Left lobe of liver (tissue), 2 donors: ENCODE results near the gene SH3RF3. TPM values are rescaled to one million over a fixed set of nuclear protein-coding genes. Genes with fewer than 3 reads are reported as not detected.

Source experiments
- ATAC-seq: fragments of 200-7000 bp; cut with Tn5 transposase; one replicate; pipeline ENCODE4 v1.9.1; 2020; ENCODE audit warnings: mild to moderate bottlenecking, moderate library complexity
- DNase-seq: peaks from one replicate; pipeline ENCODE4 v3.0.0-alpha.2; 2020; ENCODE audit warnings: low spot score
- total RNA-seq: library from RNA; stranded (reverse); gene quantifications from one replicate; pipeline ENCODE4 v1.2.1, GENCODE V29; 2021
- donor health status: DM: no; HTN: no; CAD: no; lungs with moderate emphysema.
- donor health status: DM: no; HTN: yes; CAD: no.

Gene SH3RF3
- total RNA-seq, 1 donor from 2014 or later = 1.1 TPM

- no peak for DNase-seq
- ATAC-seq = no peak
Observed at GRCh38 chr2:109455731-109456691, 327.0 kb downstream of the SH3RF3 start.

DNA sequence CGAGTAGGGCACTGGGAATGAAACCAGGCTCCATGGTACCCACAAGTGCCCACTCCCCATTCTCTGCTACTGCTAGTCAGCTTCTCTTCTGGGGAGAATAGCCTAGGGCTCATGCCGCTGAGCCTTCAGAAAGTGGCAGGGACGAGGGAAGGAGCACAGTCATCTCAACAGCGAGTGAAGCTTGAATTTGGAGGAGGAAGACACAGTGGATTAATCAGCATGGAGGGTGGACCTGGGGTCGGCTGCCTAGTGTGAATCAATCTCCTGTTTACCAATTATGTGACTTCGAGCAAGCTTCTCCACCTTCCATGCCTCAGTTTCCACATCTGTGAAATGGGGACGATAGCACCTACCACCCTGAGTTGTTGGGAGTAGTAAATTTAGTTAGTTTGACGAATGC, 327.8 kb downstream of the SH3RF3 start:
- ATAC-seq (no peak), DNase-seq (no peak)

GRCh38 chr2:109457366-109457765, 328.4 kb downstream of the SH3RF3 start:
- no peak for ATAC-seq

DNA sequence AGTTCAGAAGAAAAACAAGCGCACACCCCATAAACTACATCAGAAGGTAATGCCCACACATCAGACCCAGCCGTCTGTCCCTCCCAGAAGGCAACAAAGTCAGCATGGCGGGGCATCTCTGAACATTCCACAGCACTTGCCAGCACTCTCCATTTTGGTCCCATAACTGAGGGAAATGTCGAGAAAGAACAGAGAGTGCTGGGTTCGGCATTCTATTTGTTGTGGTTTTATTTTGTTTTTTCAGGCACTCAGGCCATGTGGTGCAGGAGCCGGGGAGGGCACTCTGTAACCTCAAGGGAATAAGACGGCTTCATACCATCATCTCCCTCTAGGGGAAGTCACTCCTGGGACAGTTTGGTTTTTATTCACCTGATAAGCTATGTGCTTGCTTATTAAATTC, 328.8 kb downstream of the SH3RF3 start:
- DNase-seq (no peak), ATAC-seq (no peak)

More at GRCh38 chr2:109457366-109457765, 328.4 kb downstream of the SH3RF3 start:
- DNase-seq = no peak

GRCh38 chr2:109458512-109458911, 329.5 kb downstream of the SH3RF3 start:
- ATAC-seq = no peak
- no peak for DNase-seq

DNA sequence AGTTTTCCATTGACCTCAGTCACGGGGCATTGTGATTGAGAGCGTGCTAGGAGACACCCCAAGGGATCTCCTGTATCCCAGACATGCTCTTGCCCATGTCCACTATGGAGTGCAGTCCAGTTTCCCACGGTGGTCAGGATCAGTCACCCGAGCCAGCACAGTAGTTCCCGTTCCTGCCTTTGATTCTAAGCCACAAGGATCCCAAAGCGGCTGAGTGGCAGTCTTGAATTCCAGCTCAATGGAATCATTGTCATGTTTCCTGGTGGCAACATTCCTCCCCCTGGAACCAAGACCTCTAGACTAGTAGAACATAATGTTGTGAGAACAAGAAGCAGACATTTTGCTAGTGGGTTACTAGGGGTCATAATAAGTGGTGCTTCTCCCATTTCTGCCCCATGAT, 330.5 kb downstream of the SH3RF3 start:
- ATAC-seq (no peak), DNase-seq (no peak)

- no peak for DNase-seq
- ATAC-seq = no peak
Observed at GRCh38 chr2:109460553-109461324, 331.7 kb downstream of the SH3RF3 start.

- no peak for ATAC-seq
- no peak for DNase-seq
Observed at GRCh38 chr2:109463236-109463635, 334.2 kb downstream of the SH3RF3 start.

GRCh38 chr2:109463891-109464290, 334.9 kb downstream of the SH3RF3 start:
- no peak for ATAC-seq
- DNase-seq = no peak

GRCh38 chr2:109466674-109467575, 337.9 kb downstream of the SH3RF3 start:
- no peak for ATAC-seq

DNA sequence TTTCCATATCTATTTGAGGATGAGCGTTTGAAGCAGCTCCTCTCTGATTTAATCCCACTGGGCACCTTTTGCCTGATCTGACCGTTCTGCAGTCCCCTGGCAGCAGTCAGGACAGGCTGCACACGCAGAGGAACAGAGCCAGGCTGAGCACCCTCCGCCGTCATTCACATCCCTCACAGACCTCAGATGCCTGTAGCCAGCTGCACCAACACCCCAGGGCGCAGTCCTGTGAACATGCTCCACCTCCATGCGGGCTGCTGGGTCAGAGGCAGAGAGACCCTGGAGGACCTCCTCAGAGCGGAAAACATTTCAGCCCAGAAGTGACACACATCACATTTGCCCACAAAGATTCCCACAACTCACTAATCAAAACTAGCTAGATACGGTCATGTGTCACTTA, 338.7 kb downstream of the SH3RF3 start:
- DNase-seq = no peak
- ATAC-seq = no peak

More at GRCh38 chr2:109466674-109467575, 337.9 kb downstream of the SH3RF3 start:
- DNase-seq = no peak

- DNase-seq = no peak
- no peak for ATAC-seq
Observed at GRCh38 chr2:109468893-109469292, 339.9 kb downstream of the SH3RF3 start.

- no peak for ATAC-seq
- no peak for DNase-seq
Observed at GRCh38 chr2:109471658-109472057, 342.7 kb downstream of the SH3RF3 start.

- no peak for ATAC-seq
- no peak for DNase-seq
Observed at GRCh38 chr2:109472331-109472959, 343.4 kb downstream of the SH3RF3 start.

- ATAC-seq (no peak), DNase-seq (no peak)
Observed at GRCh38 chr2:109472974-109473373, 344.0 kb downstream of the SH3RF3 start.

GRCh38 chr2:109473616-109474318, 344.8 kb downstream of the SH3RF3 start:
- ATAC-seq = no peak

GRCh38 chr2:109474319-109474825, 345.4 kb downstream of the SH3RF3 start:
- no peak for ATAC-seq
- DNase-seq = no peak

More at GRCh38 chr2:109473616-109474318, 344.8 kb downstream of the SH3RF3 start:
- no peak for DNase-seq

DNA sequence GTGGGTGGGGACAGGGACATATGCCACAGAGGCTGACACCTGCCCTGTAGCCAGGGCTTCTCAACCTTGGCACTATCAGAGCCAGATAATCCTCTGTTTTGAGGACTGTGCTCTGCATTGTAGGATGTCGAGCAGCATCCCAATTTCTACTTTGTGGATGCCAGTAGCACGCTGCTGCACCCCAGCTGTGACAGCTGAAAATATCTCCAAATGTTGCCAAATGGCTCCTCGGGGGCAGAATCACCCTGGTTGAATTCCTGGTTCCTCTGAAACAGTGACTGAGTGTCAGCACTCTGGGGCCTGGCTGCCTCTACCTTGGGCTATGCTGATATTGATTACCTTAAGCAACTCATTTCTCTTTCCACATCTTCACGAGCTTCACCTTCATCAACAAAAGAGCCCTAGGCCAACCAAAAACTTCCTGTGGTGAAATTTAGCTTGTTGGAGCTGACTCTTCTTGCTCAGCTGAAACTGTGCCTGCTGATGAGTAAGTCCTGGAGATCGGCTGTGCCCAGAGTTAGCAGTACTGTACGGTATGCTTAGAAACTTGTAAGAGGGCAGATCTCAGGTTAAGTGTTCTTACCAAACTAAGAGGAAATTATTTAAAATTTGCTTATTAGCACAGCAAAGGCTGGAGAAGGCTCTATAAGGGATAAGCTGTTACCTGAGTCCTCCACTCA, 346.7 kb downstream of the SH3RF3 start:
- no peak for DNase-seq
- ATAC-seq = no peak
